Testis (tissue), 5 donors: Measurements from ENCODE around the gene CCNF. TPM values are rescaled to one million over a fixed set of nuclear protein-coding genes. Genes with fewer than 3 reads are reported as not detected.
"Not testable (repeated sequence)": the region's sequence is repeated elsewhere in the genome, so short reads cannot be mapped to it uniquely, and the experiment has no call there.

Experiments
- DNase-seq: peaks from one replicate; pipeline ENCODE4 v3.0.0-alpha.2; 2019
- H3K27ac ChIP-seq, 2 donors: fragments of 200-600 bp; sonication (generic); one replicate each; pipeline ENCODE4 v1.5.1; 2019
- H3K27me3 ChIP-seq: fragments of 200-600 bp; sonication (generic); one replicate; pipeline ENCODE4 v1.5.1; 2019
- H3K36me3 ChIP-seq: fragments of 200-600 bp; sonication (generic); one replicate; pipeline ENCODE4 v1.5.1; 2017; ENCODE audit warnings: low read depth; ENCODE audit errors: missing control alignments
- H3K4me1 ChIP-seq: fragments of 200-600 bp; sonication (generic); one replicate; pipeline ENCODE4 v1.5.1; 2019
- H3K4me3 ChIP-seq, 2 donors: fragments of 200-600 bp; sonication (generic); one replicate each; pipeline ENCODE4 v1.5.1; 2017 to 2019
- H3K9me3 ChIP-seq: fragments of 200-600 bp; sonication (generic); one replicate; pipeline ENCODE4 v1.5.1; 2017
- CTCF ChIP-seq, 3 experiments: fragments of 450-650 bp in 2 of 3; fragments of 200-600 bp in 1 of 3; sonication (generic) in 1 of 3; IDR thresholded peaks; one replicate each; pipeline ENCODE4 v1.5.1; 2016 to 2019; ENCODE audit warnings: antibody characterized with exemption in 3 of 3, mild to moderate bottlenecking in 2 of 3, moderate library complexity in 1 of 3
- POLR2A ChIP-seq: fragments of 450-650 bp; IDR thresholded peaks from one replicate; pipeline ENCODE4 v1.6.1; 2017; ENCODE audit warnings: antibody characterized with exemption, mild to moderate bottlenecking, moderate library complexity
- whole genome bisulfite sequencing, 2 donors: methylation state at CpG; one replicate each; pipeline ENCODE4 v1.1.5; 2018; 5-methylcytosine and 5-hydroxymethylcytosine counted together
- intact Hi-C: fragments of 100-400 bp; cut with DNase I; formaldehyde crosslinking; loops from one replicate; pipeline ENCODE4 v1.15.1; 2023; ENCODE audit warnings: low total_unique reads
- long read RNA-seq, 2 donors: transcript quantifications; one replicate each; lab custom pipeline, GENCODE V29; 2026
- polyA plus RNA-seq: library from polyadenylated mRNA; stranded (reverse); fragments of 350-450 nt; fragmentation: Illumina TruSeq; extraction: RNeasy Lipid Tissue Mini Kit (QIAGEN cat#74804); gene quantifications from one replicate; pipeline ENCODE4 v1.2.3, GENCODE V29; 2014; ENCODE audit warnings: low read depth, low replicate concordance; ENCODE audit not compliant: insufficient read depth
- total RNA-seq, 2 donors: library from RNA; depleted of rRNA; stranded (reverse); fragments of >200 nt; gene quantifications; one replicate each; pipeline ENCODE4 v1.2.3, GENCODE V29; 2016

Gene CCNF
- 10 to 100 TPM in 1 of 2 donors, 1 to 10 TPM in 1; 9.4 to 10.8 TPM for total RNA-seq
- 6.0 TPM for polyA plus RNA-seq
- long read RNA-seq, donor 1, full-length matches to known transcripts, result 2 of 2 reads
- long read RNA-seq, donor 1, partial matches to known transcripts, result 0 of 2 reads
- long read RNA-seq, donor 1, other reads (novel, unspliced or antisense), result 0 of 2 reads
- long read RNA-seq, donor 2, full-length matches to known transcripts, result 4 of 4 reads
- long read RNA-seq, donor 2, partial matches to known transcripts, result 0 of 4 reads
- long read RNA-seq, donor 2, other reads (novel, unspliced or antisense), result 0 of 4 reads

DNA sequence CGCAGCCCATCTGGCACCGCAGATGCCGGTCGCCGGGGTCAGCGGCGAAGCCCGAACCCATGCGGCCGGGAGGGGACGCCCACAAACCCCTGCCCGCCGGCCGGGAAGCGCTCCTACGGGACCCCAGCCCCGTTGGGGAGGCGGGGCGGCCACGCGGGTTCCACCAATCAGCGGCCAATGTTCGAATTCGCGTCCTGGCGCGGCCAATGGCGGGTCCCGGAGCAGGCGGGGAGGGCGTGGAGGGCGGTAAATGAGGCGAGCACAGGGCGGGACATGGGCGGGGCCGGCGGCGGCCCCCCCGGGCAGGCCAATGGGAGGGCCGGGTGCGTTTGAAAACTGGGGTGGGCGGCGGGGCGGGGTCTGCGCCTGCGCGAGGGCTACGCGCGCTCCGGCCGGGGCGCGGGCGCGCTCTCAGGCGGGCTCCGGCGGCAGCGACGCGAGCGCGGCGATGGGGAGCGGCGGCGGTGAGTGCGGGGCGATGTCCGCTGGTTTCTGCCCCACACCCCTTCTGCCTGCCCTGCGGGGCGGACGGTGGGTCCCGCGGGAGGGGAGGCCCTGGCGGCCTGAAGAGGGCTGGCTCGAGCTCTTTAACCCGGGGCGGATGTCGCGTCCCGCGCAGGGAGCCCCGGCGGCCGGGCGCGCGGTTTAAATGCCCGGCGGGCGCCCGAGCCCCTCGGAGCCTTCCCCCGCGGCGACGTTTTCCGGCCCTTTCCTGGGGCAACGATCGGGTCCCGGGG, at the start of gene CCNF:
CCNF (plus strand) TSS at position 414 of the 737 bp plus-strand sequence; CDS start at position 449, 35 bp downstream.
- DNase-seq, result peak; percentile 98
- intact Hi-C loops, result no loop called here
- 0% methylated on average over 74 of the region's 103 CpGs; no CpG with 5 or more reads in 1 of the 2 donors for WGBS, 2 donors
- no peaks in the 10 kb centered on the region for H3K9me3 ChIP-seq
- no peaks in the 10 kb centered on the region for H3K36me3 ChIP-seq
- peak within 1 kb of the TSS; percentile 89 to 90 for H3K4me3 ChIP-seq
- H3K27ac ChIP-seq, result peak within 1 kb of the TSS; percentile 77 to 85
- peaks cover 12% of the 10 kb centered on the region for H3K4me1 ChIP-seq
- no peaks in the 10 kb centered on the region for H3K27me3 ChIP-seq
- no peak for TF ChIP-seq CTCF (IDR thresholded peaks at IDR 0.05)
- no peak for TF ChIP-seq POLR2A

- Histone ChIP-seq H3K36me3 (no peaks in the 10 kb centered on the region), H3K4me3 (no peak overlapping the region), H3K4me1 (no peaks in the 10 kb centered on the region), H3K27me3 (no peaks in the 10 kb centered on the region), H3K27ac (no peak overlapping the region), H3K9me3 (no peaks in the 10 kb centered on the region)
- WGBS, 2 donors, result 98 to 100% methylated on average over 1 of the region's 1 CpG
- TF ChIP-seq CTCF (IDR thresholded peaks at IDR 0.05), result no peak
- no peak for TF ChIP-seq POLR2A
- intact Hi-C loops, result no loop called here
- no peak for DNase-seq
Observed at GRCh38 chr16:2383501-2383900, 45.7 kb upstream of the CCNF start.

DNA sequence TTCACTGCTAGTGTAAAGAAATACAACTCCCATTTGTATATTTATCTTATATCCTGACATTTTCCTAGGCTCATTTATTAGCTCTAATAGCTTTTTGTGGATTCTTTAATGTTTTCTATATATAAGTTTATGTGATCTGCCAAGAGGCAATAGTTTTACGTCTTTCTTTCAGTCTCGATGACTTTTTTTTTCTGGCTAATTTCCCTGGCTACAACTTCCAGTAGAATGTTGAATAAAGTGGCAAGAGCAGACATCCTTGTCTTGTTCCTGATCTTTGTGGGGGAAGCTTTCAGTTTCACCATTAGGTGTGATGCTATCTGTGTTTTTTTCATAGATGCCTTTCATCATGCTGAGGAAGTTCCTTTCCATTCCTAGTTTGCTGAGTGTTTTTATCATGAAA, 44.8 kb upstream of the CCNF start:
- 38 to 45% methylated on average over 2 of the region's 2 CpGs for WGBS, 2 donors

GRCh38 chr16:2385190-2385836, 43.9 kb upstream of the CCNF start:
- Histone ChIP-seq H3K4me3 (no peak overlapping the region), H3K9me3 (no peaks in the 10 kb centered on the region), H3K36me3 (no peaks in the 10 kb centered on the region), H3K27ac (no peak overlapping the region), H3K4me1 (no peaks in the 10 kb centered on the region), H3K27me3 (no peaks in the 10 kb centered on the region)
- no peak for DNase-seq
- WGBS, 2 donors, result 58 to 62% methylated on average over 3 of the region's 3 CpGs
- no peak for TF ChIP-seq CTCF (IDR thresholded peaks at IDR 0.05)
- no peak for TF ChIP-seq POLR2A
- intact Hi-C loops, result no loop called here

More for the DNA sequence above, 44.8 kb upstream of the CCNF start:
- Histone ChIP-seq H3K36me3 (no peaks in the 10 kb centered on the region), H3K9me3 (no peaks in the 10 kb centered on the region), H3K4me1 (no peaks in the 10 kb centered on the region), H3K27ac (no peak overlapping the region), H3K4me3 (no peak overlapping the region), H3K27me3 (no peaks in the 10 kb centered on the region)
- intact Hi-C loops, result no loop called here
- TF ChIP-seq POLR2A (no peak), CTCF (IDR thresholded peaks at IDR 0.05) (no peak)
- DNase-seq, result no peak

GRCh38 chr16:2385982-2386381, 43.3 kb upstream of the CCNF start:
- H3K27me3 ChIP-seq, H3K4me3 ChIP-seq, H3K27ac ChIP-seq, H3K9me3 ChIP-seq, H3K4me1 ChIP-seq, intact Hi-C loops, DNase-seq, H3K36me3 ChIP-seq: not testable (repeated sequence)
- 85 to 92% methylated on average over 16 to 19 of the region's 19 CpGs for WGBS, 2 donors
